Measurements from ENCODE around the gene ACMSD. TPM values are rescaled to one million over a fixed set of nuclear protein-coding genes. Genes with fewer than 3 reads are reported as not detected.

Gene ACMSD
- total and polyA plus RNA-seq, 2 of the 4 experiments (the other 2 are of a cell fraction) = not detected

DNA sequence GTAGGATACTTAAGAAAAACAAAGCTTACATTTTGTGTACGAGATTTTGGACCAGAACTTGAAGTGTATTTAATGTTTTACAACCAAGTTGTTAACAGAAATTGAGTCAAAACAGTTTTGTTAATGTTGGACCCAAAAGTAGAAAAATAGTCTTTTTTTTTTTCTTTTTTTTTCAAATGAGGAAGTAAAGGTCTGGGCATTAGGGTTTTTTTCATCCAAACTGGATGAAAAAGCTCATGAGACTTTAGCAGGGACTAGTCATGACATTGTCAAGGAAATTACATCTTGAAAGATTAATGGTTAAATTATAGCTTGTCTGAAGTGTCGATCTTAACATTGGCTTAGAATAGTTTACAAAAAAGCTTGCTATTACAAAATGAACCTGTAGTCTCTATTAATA, 112.5 kb downstream of the ACMSD start:
- DNase-seq (no peak), ATAC-seq (ENCODE audit: low read depth) (no peak)
- CTCF ChIA-PET = interaction anchor here (1.5 kb wide), 1 partner anchor 14 kb away, joined by 4 read pairs; no protein-coding TSS in a partner anchor
- Histone ChIP-seq H3K9me3 (ENCODE audit: control insufficient read depth, insufficient read depth, low read length) (no peaks in the 10 kb centered on the region), H4K20me1 (ENCODE audit: insufficient read depth, low read length) (peaks cover 8% of the 10 kb centered on the region; the same call in 1 of the 2 replicates), H3K36me3 (ENCODE audit: control insufficient read depth, insufficient read depth, low read length) (peaks cover 31% of the 10 kb centered on the region), H3K14ac (replicated peaks; ENCODE audit: low read depth, low read length) (no peak overlapping the region), H3K4ac (ENCODE audit: low read depth, low read length) (no peak overlapping the region), H4K91ac (ENCODE audit: insufficient read depth, low read depth, low read length) (no peak overlapping the region), H3K9me1 (ENCODE audit: insufficient read depth, low read length) (peaks cover 8% of the 10 kb centered on the region; the same call in 1 of the 2 replicates), H3K4me2 (ENCODE audit: low read depth, low read length) (no peak overlapping the region), H3K23ac (ENCODE audit: low read depth, low read length) (no peak overlapping the region), H4K8ac (ENCODE audit: low read depth in 2 of 2, low read length in 2 of 2) (no peak overlapping the region), H2BK120ac (ENCODE audit: low read depth, low read length) (no peak overlapping the region), H4K5ac (ENCODE audit: low read depth, low read length) (no peak overlapping the region), H2BK15ac (ENCODE audit: low read depth, low read length) (no peak overlapping the region), H2AK5ac (ENCODE audit: low read depth, low read length) (no peak overlapping the region), H3K79me1 (ENCODE audit: low read depth in 1 of 2, low read length in 2 of 2) (peaks cover 13 to 41% of the 10 kb centered on the region in 2 experiments; a peak in 3 of 4 replicates), H2BK5ac (ENCODE audit: low read depth, low read length, poor library complexity, severe bottlenecking) (no peak overlapping the region), H3K18ac (ENCODE audit: low read depth, low read length) (no peak overlapping the region), H3K9ac (ENCODE audit: low read depth, low read length) (no peak overlapping the region), H3K27ac (ENCODE audit: insufficient read depth, low read length) (no peak overlapping the region), H3K27me3 (ENCODE audit: control insufficient read depth, insufficient read depth, low read length) (no peaks in the 10 kb centered on the region), H3K4me1 (ENCODE audit: control insufficient read depth, insufficient read depth, low read length) (0 out of 2 replicates have a peak, but pooled peaks cover 2% of the 10 kb centered on the region), H2AK9ac (replicated peaks; ENCODE audit: low read depth, low read length, poor library complexity) (no peak overlapping the region), H2BK20ac (ENCODE audit: low read depth, low read length) (no peak overlapping the region), H3K56ac (ENCODE audit: extremely low read depth, insufficient read depth, low read length) (no peak overlapping the region), H3K4me3 (ENCODE audit: insufficient read depth, low read depth, low read length) (no peak overlapping the region), H2AFZ (replicated peaks; ENCODE audit: low read length, poor library complexity) (no peak overlapping the region)
- in situ Hi-C loops (cut with MboI; ENCODE audit: low sequenced_read_pairs) = no loop called here
- POLR2A ChIA-PET (ENCODE audit: unreplicated experiment) = no interaction called here
- no CpG with 5 or more reads among the region's 2 CpGs for WGBS, 2 experiments (ENCODE audit: extremely low coverage in 2 of 2, insufficient read length in 1 of 2)
- intact Hi-C loops (cut with micrococcal nuclease) = no loop called here
- no TSS peak for BruUV-seq (replicated peaks)
- TF ChIP-seq, protein P1, sequence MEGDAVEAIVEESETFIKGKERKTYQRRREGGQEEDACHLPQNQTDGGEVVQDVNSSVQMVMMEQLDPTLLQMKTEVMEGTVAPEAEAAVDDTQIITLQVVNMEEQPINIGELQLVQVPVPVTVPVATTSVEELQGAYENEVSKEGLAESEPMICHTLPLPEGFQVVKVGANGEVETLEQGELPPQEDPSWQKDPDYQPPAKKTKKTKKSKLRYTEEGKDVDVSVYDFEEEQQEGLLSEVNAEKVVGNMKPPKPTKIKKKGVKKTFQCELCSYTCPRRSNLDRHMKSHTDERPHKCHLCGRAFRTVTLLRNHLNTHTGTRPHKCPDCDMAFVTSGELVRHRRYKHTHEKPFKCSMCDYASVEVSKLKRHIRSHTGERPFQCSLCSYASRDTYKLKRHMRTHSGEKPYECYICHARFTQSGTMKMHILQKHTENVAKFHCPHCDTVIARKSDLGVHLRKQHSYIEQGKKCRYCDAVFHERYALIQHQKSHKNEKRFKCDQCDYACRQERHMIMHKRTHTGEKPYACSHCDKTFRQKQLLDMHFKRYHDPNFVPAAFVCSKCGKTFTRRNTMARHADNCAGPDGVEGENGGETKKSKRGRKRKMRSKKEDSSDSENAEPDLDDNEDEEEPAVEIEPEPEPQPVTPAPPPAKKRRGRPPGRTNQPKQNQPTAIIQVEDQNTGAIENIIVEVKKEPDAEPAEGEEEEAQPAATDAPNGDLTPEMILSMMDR (conservative IDR thresholded peaks at IDR 0.05; ENCODE audit: low read depth, low read length) = no peak
- no peak for TF ChIP-seq MXI1 (IDR thresholded peaks at IDR 0.05; ENCODE audit: borderline replicate concordance, low read depth, low read length)
- TF ChIP-seq RAD21 (IDR thresholded peaks at IDR 0.05; ENCODE audit: low read length) = no peak
- TF ChIP-seq POLR2A (IDR thresholded peaks at IDR 0.05; ENCODE audit: low read depth, low read length) = no peak
- no peak for TF ChIP-seq MAFK (IDR thresholded peaks at IDR 0.05; ENCODE audit: low read depth, low read length)
- TF ChIP-seq, protein P2, sequence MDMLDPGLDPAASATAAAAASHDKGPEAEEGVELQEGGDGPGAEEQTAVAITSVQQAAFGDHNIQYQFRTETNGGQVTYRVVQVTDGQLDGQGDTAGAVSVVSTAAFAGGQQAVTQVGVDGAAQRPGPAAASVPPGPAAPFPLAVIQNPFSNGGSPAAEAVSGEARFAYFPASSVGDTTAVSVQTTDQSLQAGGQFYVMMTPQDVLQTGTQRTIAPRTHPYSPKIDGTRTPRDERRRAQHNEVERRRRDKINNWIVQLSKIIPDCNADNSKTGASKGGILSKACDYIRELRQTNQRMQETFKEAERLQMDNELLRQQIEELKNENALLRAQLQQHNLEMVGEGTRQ (IDR thresholded peaks at IDR 0.05; ENCODE audit: low read depth, low read length) = no peak
- no peak for TF ChIP-seq BHLHE40 (IDR thresholded peaks at IDR 0.05; ENCODE audit: low read depth, low read length)
- TF ChIP-seq, protein P3, sequence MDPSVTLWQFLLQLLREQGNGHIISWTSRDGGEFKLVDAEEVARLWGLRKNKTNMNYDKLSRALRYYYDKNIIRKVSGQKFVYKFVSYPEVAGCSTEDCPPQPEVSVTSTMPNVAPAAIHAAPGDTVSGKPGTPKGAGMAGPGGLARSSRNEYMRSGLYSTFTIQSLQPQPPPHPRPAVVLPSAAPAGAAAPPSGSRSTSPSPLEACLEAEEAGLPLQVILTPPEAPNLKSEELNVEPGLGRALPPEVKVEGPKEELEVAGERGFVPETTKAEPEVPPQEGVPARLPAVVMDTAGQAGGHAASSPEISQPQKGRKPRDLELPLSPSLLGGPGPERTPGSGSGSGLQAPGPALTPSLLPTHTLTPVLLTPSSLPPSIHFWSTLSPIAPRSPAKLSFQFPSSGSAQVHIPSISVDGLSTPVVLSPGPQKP (IDR thresholded peaks at IDR 0.05; ENCODE audit: borderline replicate concordance, low read depth, low read length) = no peak
- no peak for TF ChIP-seq RFX5 (IDR thresholded peaks at IDR 0.05; ENCODE audit: low read depth, low read length)
- no peak for TF ChIP-seq SMC3 (IDR thresholded peaks at IDR 0.05; ENCODE audit: low read depth, low read length)
- no peak for TF ChIP-seq RCOR1 (IDR thresholded peaks at IDR 0.05; ENCODE audit: insufficient replicate concordance, low read length)
- no peak for TF ChIP-seq FOS (IDR thresholded peaks at IDR 0.05; ENCODE audit: low read depth, low read length)
- TF ChIP-seq NFE2L2 (IDR thresholded peaks at IDR 0.05; ENCODE audit: low read depth, low read length) = no peak
- TF ChIP-seq CEBPB (IDR thresholded peaks at IDR 0.05; ENCODE audit: low read depth, low read length) = no peak
- TF ChIP-seq MAZ (IDR thresholded peaks at IDR 0.05; ENCODE audit: borderline replicate concordance, low read depth, low read length) = no peak
- TF ChIP-seq CHD1 (IDR thresholded peaks at IDR 0.05; ENCODE audit: low read depth, low read length) = no peak
- dilution Hi-C loops (cut with HindIII; ENCODE audit: low sequenced_read_pairs, unreplicated experiment) = no loop called here
